SK-N-MC (cell line): ENCODE results near the gene PSMD13.

Experiments used
- EZH2 ChIP-seq: fragments of 200-600 bp; sonication (generic); IDR thresholded peaks from one replicate; pipeline ENCODE4 v1.6.1; 2017; ENCODE audit warnings: antibody characterized with exemption
- POLR2AphosphoS5 ChIP-seq: IDR thresholded peaks from 2 replicates; pipeline ENCODE4 v1.6.1; 2012; ENCODE audit warnings: mild to moderate bottlenecking, low read depth, low read length, borderline replicate concordance

DNA sequence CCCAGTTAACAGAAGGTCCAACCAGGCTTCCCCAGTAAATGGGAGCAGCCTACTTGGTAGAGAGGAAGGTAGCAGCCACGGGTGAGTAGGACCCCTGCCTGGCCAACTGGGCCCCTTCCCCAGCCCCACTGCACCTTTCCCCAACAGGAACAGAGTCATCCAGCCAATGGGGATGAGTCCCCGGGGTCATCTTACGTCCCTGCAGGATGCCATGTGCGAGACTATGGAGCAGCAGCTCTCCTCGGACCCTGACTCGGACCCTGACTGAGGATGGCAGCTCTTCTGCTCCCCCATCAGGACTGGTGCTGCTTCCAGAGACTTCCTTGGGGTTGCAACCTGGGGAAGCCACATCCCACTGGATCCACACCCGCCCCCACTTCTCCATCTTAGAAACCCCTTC is 22.7 kb upstream of the PSMD13 start:
- no peak for TF ChIP-seq POLR2AphosphoS5
- TF ChIP-seq EZH2 = no peak
